ENCODE results near the gene ENTHD1. TPM values are rescaled to one million over a fixed set of nuclear protein-coding genes. Genes with fewer than 3 reads are reported as not detected.

Gene ENTHD1
- total and polyA plus RNA-seq, 2 of the 4 experiments (the other 2 are of a cell fraction): not detected

- WGBS, 2 experiments (ENCODE audit: extremely low coverage in 2 of 2, insufficient read length in 1 of 2): 60% methylated on average over 2 of the region's 10 CpGs; no CpG with 5 or more reads in 1 of the 2 experiments
- H3K4ac ChIP-seq (ENCODE audit: low read depth, low read length): no peak overlapping the region
- H3K4me2 ChIP-seq (ENCODE audit: low read depth, low read length): no peak overlapping the region
- H3K14ac ChIP-seq (replicated peaks; ENCODE audit: low read depth, low read length): no peak overlapping the region
- CTCF ChIA-PET: no interaction called here
- H4K20me1 ChIP-seq (ENCODE audit: insufficient read depth, low read length): no peaks in the 10 kb centered on the region
- H3K4me1 ChIP-seq (ENCODE audit: control insufficient read depth, insufficient read depth, low read length): peaks cover 3% of the 10 kb centered on the region; the same call in 1 of the 2 replicates
- dilution Hi-C loops (cut with HindIII; ENCODE audit: low sequenced_read_pairs, unreplicated experiment): no loop called here
- POLR2A ChIA-PET (ENCODE audit: unreplicated experiment): interaction anchor here (0.5 kb wide), 1 partner anchor 60 kb away, joined by 3 read pairs; no protein-coding TSS in a partner anchor
- intact Hi-C loops (cut with micrococcal nuclease): no loop called here
- H2BK15ac ChIP-seq (ENCODE audit: low read depth, low read length): no peak overlapping the region
- no peak overlapping the region for H2AK9ac ChIP-seq (replicated peaks; ENCODE audit: low read depth, low read length, poor library complexity)
- no peak overlapping the region for H2BK120ac ChIP-seq (ENCODE audit: low read depth, low read length)
- no peak overlapping the region for H3K9ac ChIP-seq (ENCODE audit: low read depth, low read length)
- H2AK5ac ChIP-seq (ENCODE audit: low read depth, low read length): no peak overlapping the region
- in situ Hi-C loops (cut with MboI; ENCODE audit: low sequenced_read_pairs): no loop called here
- no peaks in the 10 kb centered on the region for H3K9me3 ChIP-seq (ENCODE audit: control insufficient read depth, insufficient read depth, low read length)
- TF ChIP-seq POLR2A (IDR thresholded peaks at IDR 0.05; ENCODE audit: low read depth, low read length) (no peak), CHD1 (IDR thresholded peaks at IDR 0.05; ENCODE audit: low read depth, low read length) (no peak), CTCF (conservative IDR thresholded peaks at IDR 0.05; ENCODE audit: low read depth, low read length) (no peak), SMC3 (IDR thresholded peaks at IDR 0.05; ENCODE audit: low read depth, low read length) (no peak), RAD21 (IDR thresholded peaks at IDR 0.05; ENCODE audit: low read length) (no peak), BHLHE40 (IDR thresholded peaks at IDR 0.05; ENCODE audit: low read depth, low read length) (no peak), MXI1 (IDR thresholded peaks at IDR 0.05; ENCODE audit: borderline replicate concordance, low read depth, low read length) (no peak), CEBPB (IDR thresholded peaks at IDR 0.05; ENCODE audit: low read depth, low read length) (no peak), USF2 (IDR thresholded peaks at IDR 0.05; ENCODE audit: low read depth, low read length) (no peak), MAZ (IDR thresholded peaks at IDR 0.05; ENCODE audit: borderline replicate concordance, low read depth, low read length) (no peak)
- H4K91ac ChIP-seq (ENCODE audit: insufficient read depth, low read depth, low read length): no peak overlapping the region
- H3K36me3 ChIP-seq (ENCODE audit: control insufficient read depth, insufficient read depth, low read length): no peaks in the 10 kb centered on the region
- no peaks in the 10 kb centered on the region for H3K9me1 ChIP-seq (ENCODE audit: insufficient read depth, low read length)
- no peak overlapping the region for H2AFZ ChIP-seq (replicated peaks; ENCODE audit: low read length, poor library complexity)
- H3K23ac ChIP-seq (ENCODE audit: low read depth, low read length): no peak overlapping the region
- H3K56ac ChIP-seq (ENCODE audit: extremely low read depth, insufficient read depth, low read length): no peak overlapping the region
- no peak for DNase-seq
- H3K4me3 ChIP-seq (ENCODE audit: insufficient read depth, low read depth, low read length): no peak overlapping the region
- BruUV-seq (replicated peaks): no TSS peak
- no peak overlapping the region for H4K5ac ChIP-seq (ENCODE audit: low read depth, low read length)
- no peak overlapping the region for H4K8ac ChIP-seq (ENCODE audit: low read depth in 2 of 2, low read length in 2 of 2)
- H2BK5ac ChIP-seq (ENCODE audit: low read depth, low read length, poor library complexity, severe bottlenecking): no peak overlapping the region
- no peak overlapping the region for H2BK20ac ChIP-seq (ENCODE audit: low read depth, low read length)
- no peak overlapping the region for H3K27ac ChIP-seq (ENCODE audit: insufficient read depth, low read length)
- H3K79me1 ChIP-seq (ENCODE audit: low read depth in 1 of 2, low read length in 2 of 2): no peaks in the 10 kb centered on the region
- peaks cover 48% of the 10 kb centered on the region for H3K27me3 ChIP-seq (ENCODE audit: control insufficient read depth, insufficient read depth, low read length)
- no peak for ATAC-seq (ENCODE audit: low read depth)
- no peak overlapping the region for H3K18ac ChIP-seq (ENCODE audit: low read depth, low read length)
Observed at GRCh38 chr22:39723463-39723862, 170.1 kb downstream of the ENTHD1 start.
